Thoracic aorta (tissue), 2 donors: ENCODE measurements around the gene SFMBT2. TPM values are rescaled to one million over a fixed set of nuclear protein-coding genes. Genes with fewer than 3 reads are reported as not detected.
"Not testable (repeated sequence)": the region's sequence is repeated elsewhere in the genome, so short reads cannot be mapped to it uniquely, and the experiment has no call there.

Experiments
- ATAC-seq: fragments of 150-250 bp; one replicate; pipeline ENCODE4 v1.8.0; 2017; ENCODE audit warnings: low read depth; ENCODE audit not compliant: insufficient number of reproducible peaks, low FRiP score
- DNase-seq: peaks from one replicate; pipeline ENCODE4 v3.0.0-alpha.2; 2020; ENCODE audit warnings: low spot score
- H3K27ac ChIP-seq, 2 donors: fragments of 200-600 bp; sonication (generic); 1 replicate in 1 of 2; 2 replicates in 1 of 2; pipeline ENCODE4 v1.5.1; 2016; ENCODE audit warnings: mild to moderate bottlenecking in 2 of 2, moderate library complexity in 2 of 2
- H3K27me3 ChIP-seq: fragments of 200-600 bp; sonication (generic); replicated peaks from 2 replicates; pipeline ENCODE4 v1.6.0; 2016; ENCODE audit warnings: mild to moderate bottlenecking; ENCODE audit not compliant: insufficient read depth
- H3K36me3 ChIP-seq: fragments of 200-600 bp; sonication (generic); one replicate; pipeline ENCODE4 v1.5.1; 2016
- H3K4me1 ChIP-seq, 2 donors: fragments of 200-600 bp; sonication (generic); 1 replicate in 1 of 2; 2 replicates in 1 of 2; pipeline versions ENCODE4 v1.5.1 to v1.6.0; 2016; ENCODE audit warnings: low read depth in 2 of 2, mild to moderate bottlenecking in 1 of 2; ENCODE audit not compliant: control insufficient read depth in 1 of 2
- H3K4me3 ChIP-seq: fragments of 200-600 bp; sonication (generic); 2 replicates; pipeline ENCODE4 v1.5.1; 2016; ENCODE audit warnings: mild to moderate bottlenecking
- H3K9me3 ChIP-seq: fragments of 200-600 bp; sonication (generic); 2 replicates; pipeline ENCODE4 v1.5.1; 2016
- CTCF ChIP-seq: fragments of 200-600 bp; sonication (generic); IDR thresholded peaks from one replicate; pipeline ENCODE4 v1.5.1; 2019; ENCODE audit warnings: antibody characterized with exemption
- total RNA-seq, 2 donors: library from RNA; depleted of rRNA; stranded (reverse); fragments of >200 nt; gene quantifications; one replicate each; pipeline versions ENCODE4 v1.1.0 to v1.2.3, GENCODE V29; 2016

Gene SFMBT2
- total RNA-seq, 2 donors from 2014 or later: 8.5 to 9.0 TPM

GRCh38 chr10:7195118-7195517 is 215.7 kb downstream of the SFMBT2 start:
- Histone ChIP-seq H3K9me3 (no peaks in the 10 kb centered on the region), H3K27me3 (no peaks in the 10 kb centered on the region), H3K36me3 (no peaks in the 10 kb centered on the region), H3K4me1 (no peaks in the 10 kb centered on the region), H3K4me3 (no peak overlapping the region), H3K27ac (no peak overlapping the region)
- no peak for DNase-seq
- no peak for TF ChIP-seq CTCF
- no peak for ATAC-seq

DNA sequence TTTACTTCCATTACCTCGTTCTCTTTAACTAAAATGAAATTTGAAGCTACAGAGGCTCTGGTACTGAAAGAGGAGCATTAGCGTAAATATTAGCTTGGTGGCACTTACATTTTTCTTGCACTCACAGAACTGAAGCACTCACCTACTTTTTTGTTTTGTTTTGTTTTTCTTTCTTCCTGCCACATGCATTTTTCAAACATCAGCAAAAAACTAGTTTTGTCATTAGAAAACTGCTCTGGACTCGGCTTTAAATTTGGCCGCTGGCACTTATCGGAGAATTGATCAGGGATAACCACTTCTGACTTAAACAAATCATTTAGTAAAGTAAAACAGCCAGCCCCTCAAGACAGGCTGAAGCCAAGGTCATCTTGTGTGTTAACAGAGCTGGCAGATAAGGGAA is 216.3 kb downstream of the SFMBT2 start:
- Histone ChIP-seq H3K4me3 (no peak overlapping the region), H3K27me3 (no peaks in the 10 kb centered on the region), H3K4me1 (no peaks in the 10 kb centered on the region), H3K27ac (no peak overlapping the region), H3K9me3 (no peaks in the 10 kb centered on the region), H3K36me3 (no peaks in the 10 kb centered on the region)
- ATAC-seq (no peak), DNase-seq (no peak)
- no peak for TF ChIP-seq CTCF

- H3K4me1 ChIP-seq: no peaks in the 10 kb centered on the region
- no peak for TF ChIP-seq CTCF
- ATAC-seq: no peak
- H3K9me3 ChIP-seq: no peaks in the 10 kb centered on the region
- no peak overlapping the region for H3K4me3 ChIP-seq
- no peaks in the 10 kb centered on the region for H3K36me3 ChIP-seq
- DNase-seq: no peak
- no peaks in the 10 kb centered on the region for H3K27me3 ChIP-seq
- H3K27ac ChIP-seq: no peak overlapping the region
Measured at GRCh38 chr10:7193369-7193768, 217.5 kb downstream of the SFMBT2 start.

GRCh38 chr10:7192831-7193361 is 217.9 kb downstream of the SFMBT2 start:
- Histone ChIP-seq H3K4me1 (no peaks in the 10 kb centered on the region), H3K27ac (no peak overlapping the region), H3K36me3 (no peaks in the 10 kb centered on the region), H3K27me3 (no peaks in the 10 kb centered on the region), H3K4me3 (no peak overlapping the region), H3K9me3 (no peaks in the 10 kb centered on the region)
- ATAC-seq (no peak), DNase-seq (no peak)
- no peak for TF ChIP-seq CTCF

- no peaks in the 10 kb centered on the region for H3K36me3 ChIP-seq
- ATAC-seq: no peak
- TF ChIP-seq CTCF: no peak
- no peaks in the 10 kb centered on the region for H3K4me1 ChIP-seq
- no peak for DNase-seq
- H3K27me3 ChIP-seq: no peaks in the 10 kb centered on the region
- H3K27ac ChIP-seq: no peak overlapping the region
- H3K9me3 ChIP-seq: no peaks in the 10 kb centered on the region
- H3K4me3 ChIP-seq: no peak overlapping the region
Measured at GRCh38 chr10:7192061-7192460, 218.8 kb downstream of the SFMBT2 start.

DNA sequence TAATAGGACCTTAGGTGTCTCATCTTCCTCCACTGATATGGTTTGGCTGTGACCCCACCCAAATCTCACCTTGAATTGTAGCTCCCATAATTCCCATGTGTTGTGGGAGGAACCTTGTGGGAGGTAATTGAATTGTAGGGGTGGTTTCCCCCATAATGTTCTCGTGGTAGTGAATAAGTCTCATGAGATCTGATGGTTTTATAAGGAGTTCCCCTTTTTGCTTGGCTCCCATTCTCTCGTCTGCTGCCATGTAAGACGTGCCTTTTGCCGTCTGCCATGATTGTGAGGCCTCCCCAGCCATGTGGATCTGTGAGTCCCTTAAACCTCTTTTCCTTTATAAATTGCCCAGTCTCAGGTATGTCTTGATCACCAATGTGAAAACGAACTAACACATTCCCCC is 220.1 kb downstream of the SFMBT2 start:
- H3K4me3 ChIP-seq, H3K4me1 ChIP-seq, H3K27ac ChIP-seq, ATAC-seq, DNase-seq, H3K9me3 ChIP-seq, H3K27me3 ChIP-seq, H3K36me3 ChIP-seq: not testable (repeated sequence)
